ENCODE measurements around the gene DGKH.
"Not testable (repeated sequence)": the region's sequence is repeated elsewhere in the genome, so short reads cannot be mapped to it uniquely, and the experiment has no call there.

DGKH gene

DNA sequence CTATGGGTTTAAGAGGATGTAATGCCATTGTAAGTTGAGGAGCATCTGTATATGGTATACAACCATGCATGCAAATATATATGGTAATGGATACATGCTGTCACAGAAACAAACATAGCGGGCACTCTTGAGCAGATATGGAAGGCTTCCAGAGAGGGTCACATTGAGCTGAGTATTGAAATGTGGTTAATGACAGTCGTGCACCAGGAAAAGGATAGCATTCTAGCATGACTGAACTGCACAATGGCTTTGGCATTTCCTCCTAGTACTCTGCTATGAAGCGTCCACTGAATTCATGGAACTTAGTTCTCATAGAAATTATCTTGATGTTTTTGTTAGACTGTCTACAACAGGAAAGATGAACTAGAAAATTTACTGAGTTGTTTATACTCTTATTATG lies 25.2 kb downstream of the DGKH start:
- no peak for DNase-seq

DNA sequence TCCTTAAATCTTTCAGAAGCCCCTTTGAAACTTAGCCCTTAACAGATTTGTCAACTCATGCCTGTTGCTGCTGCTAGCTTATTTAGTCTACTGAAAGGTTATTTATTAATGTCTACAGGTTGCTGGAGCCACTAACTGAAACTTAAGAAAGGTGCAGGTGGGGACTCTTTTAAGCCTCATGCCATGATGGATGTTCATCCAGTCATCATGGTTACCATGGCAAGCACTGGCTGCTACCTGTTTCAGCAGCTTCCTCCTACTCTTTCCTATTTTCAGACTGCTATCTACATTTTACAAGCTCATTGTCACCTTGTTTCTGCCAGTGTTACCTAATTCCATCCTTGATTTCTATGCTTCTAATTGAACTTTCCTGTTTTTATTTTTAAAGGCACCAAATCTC lies 27.1 kb downstream of the DGKH start:
- no peak for DNase-seq

DNA sequence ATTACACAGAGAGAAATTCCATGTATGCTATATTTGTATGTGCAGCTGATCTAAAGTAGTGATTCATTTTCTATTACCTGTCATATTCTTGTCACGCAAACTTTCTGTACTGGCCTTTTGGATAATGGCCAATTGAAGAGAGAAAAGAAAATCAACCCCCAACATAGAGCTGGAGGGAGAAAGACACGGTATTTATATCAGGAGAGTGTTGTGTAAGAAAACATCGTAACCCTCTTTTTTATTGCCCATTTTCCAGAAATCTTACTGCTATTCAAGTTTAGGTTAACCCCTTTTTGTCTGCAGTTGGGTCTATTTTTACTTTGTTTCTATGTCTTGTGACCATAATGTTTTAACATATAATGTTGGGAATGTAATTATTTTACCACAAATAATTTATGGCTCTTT lies 27.9 kb downstream of the DGKH start:
- DNase-seq: no peak

DNA sequence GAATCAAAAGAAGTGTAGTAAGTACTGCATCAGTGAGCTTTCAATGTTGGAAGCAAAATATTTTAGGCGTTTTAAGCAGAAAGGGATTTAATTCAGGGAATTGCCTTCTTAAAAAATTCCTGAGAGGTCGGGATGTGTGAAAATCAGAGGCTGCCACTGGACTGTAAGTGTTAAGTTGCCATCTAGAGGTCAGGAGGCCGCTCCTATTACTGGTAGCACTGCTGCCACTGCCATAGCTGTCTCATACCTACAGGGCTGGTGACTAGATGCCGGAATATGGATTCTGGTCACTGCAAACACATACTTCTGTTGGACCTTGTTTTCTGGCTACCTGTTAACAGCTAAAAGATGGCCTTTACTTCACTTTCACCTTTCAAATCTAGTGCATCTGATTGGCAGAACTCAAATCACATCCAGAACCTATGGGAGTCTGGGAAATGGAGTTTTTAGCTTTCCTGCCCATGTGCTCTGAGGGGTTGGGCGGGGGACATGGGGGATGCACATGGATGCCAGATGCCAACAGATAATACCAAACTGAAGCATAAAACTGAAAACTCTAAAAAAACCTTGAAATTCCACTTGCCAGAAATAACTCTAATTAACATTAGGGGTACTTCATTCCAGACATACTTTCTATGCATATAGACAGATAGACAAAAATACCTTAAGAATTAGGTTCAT lies 29.8 kb downstream of the DGKH start:
- no peak for DNase-seq

DNA sequence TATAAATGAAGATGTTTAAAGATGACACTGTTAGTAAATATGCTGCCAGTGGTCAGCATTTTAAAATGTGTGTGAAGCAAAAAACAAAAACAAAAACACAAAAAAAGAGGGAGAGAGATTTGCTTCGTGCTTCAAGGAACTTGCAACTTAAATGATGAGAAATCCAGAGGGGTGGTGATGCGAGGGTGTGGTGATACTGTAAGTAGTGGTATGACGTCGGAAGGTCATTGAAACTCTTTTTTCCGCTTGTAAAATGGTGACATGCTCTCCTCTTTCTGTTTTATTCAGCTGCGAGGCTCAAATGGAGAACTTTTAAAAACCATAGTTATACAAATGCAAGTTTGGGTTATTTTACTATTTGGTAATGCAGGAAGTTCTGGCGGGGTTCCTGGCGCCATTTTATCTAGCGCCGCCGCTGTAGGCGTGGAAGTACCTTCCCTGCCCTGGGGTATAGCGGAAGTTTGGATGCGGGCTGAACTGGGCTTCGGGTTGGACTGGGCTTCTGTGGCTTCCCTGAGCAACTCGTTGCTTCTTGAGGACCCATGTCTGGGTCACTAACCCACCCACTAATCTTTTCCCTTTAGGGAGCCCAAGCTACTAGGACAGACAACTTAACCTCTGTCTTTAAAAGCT lies 34.8 kb downstream of the DGKH start:
- DNase-seq: no peak

DNA sequence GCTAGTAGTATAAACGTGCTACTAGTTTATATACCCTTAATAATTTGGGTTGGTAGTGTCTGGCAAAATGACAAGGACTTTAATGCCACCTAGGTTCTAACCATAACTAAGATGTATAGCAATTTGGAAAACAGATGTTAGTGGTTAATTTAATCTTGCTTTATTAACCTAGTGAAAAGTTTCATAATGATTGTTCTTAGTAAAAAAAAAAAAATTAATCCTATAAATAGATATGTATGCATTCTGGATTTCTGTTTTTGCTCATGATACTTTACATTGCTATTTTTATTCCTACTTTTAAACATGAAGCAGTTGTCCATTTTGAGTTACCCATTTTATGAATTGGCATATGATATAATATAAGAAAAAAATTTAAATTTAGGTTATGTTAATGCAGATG lies 36.3 kb downstream of the DGKH start:
- no peak for DNase-seq

DNA sequence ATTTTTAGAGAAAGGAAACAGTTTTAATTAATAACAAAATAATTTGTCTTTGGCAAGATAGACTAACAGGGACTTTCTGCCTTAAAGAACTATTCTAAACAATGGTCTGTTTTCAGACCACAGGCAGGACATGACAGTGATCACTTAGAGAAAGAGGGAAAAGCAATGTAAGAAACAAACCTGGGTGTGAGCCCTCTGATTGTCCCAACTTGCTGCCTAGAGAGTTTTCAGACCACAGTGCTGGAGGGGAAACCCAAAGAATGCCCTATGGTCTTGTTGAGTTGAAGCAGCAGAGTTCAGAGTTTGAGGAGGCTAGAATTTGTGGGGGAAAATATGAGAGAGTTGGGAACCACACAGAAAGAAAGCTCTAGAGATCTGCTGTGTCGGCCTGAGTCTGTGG lies 38.1 kb downstream of the DGKH start:
- no peak for DNase-seq

DNA sequence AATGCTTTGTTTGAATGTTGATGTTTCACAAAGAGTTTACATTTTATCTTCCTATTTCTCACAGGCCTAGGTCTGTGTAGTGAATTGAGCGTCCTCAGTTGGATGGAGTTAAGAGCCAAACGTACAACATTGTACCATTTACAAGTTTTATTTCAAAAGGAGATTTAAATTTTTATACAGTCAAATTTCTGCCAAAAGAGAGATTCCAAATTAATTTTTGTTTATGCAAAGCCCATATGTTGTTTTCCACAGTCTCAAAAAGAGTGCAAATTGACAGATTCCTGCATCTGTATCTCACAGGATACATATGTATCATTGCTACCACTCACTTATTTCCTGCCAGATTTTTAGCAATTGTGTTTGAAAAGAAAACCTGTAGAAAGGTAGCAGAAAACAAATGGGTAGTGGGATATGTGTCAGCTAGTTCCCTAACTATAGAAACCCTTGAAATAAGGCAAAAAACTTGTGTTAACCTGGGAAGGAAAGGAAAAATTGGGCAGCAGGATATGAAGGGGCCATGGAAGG lies 46.1 kb downstream of the DGKH start:
- DNase-seq: no peak

DNA sequence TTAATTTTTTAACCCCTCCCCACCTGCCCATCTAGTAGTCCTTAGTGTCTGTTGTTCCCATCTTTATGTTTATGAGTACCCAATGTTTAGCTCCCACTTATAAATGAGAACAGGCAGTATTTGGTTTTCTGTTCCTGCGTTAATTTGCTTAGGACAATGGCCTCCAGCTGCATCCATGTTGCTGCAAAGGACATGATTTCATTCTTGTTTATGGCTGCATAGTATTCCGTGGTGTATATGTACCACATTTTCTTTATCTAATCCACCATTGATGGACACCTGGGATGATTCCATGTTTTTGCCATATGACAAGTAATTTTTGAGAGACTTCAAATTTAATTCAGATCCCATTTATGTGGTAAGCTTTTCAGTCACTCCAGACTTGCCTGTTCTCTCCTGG lies 47.8 kb downstream of the DGKH start:
- DNase-seq: not testable (repeated sequence)

DNA sequence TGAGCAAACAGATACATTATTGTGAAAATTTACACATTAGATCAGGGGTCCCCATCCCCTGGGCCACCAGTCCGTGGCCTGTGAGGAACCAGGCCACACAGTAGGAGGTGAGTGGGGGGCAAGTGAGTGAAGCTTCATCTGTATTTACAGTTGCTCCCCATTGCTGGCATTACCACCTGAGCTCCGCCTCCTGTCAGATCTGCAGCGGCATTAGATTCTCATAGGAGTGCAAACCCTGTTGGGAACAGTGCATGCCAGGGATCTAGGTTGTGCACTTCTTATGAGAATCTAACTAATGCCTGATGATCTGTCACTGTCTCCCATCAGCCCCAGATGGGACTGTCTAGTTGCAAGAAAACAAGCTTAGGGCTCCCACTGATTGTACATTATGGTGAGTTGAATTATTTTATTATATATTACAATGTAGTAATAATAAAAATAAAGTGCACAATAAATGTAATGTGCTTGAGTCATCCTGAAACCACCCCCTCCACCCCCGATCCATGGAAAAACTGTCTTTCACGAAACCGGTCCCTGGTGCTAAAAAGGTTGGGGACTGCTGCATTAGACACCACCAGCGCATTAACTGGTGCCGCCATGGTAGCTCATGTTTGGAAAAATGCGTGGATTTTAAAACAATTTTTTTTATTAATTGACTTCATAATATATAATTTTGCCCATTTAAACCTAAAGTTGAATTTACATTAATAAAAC lies 51.7 kb downstream of the DGKH start:
- DNase-seq: no peak

DNA sequence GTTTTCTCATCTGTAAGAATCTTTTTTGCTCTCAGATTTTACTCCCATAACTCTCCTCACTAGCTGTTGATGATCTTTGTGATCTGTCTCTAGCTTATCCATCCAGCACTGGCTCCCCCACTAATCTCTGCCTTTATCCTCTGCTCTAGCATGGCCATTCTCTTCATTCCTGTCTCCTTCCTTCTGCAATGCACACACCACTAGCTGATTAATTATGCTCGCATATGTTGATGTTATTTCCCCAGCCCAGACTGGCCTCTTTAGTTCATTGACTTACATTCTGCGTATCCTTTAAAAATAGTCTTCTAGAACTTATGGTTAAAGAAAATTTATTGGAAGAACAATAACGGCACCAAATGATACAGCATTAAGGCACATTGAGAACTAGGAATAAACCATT lies 52.5 kb downstream of the DGKH start:
- no peak for DNase-seq

DNA sequence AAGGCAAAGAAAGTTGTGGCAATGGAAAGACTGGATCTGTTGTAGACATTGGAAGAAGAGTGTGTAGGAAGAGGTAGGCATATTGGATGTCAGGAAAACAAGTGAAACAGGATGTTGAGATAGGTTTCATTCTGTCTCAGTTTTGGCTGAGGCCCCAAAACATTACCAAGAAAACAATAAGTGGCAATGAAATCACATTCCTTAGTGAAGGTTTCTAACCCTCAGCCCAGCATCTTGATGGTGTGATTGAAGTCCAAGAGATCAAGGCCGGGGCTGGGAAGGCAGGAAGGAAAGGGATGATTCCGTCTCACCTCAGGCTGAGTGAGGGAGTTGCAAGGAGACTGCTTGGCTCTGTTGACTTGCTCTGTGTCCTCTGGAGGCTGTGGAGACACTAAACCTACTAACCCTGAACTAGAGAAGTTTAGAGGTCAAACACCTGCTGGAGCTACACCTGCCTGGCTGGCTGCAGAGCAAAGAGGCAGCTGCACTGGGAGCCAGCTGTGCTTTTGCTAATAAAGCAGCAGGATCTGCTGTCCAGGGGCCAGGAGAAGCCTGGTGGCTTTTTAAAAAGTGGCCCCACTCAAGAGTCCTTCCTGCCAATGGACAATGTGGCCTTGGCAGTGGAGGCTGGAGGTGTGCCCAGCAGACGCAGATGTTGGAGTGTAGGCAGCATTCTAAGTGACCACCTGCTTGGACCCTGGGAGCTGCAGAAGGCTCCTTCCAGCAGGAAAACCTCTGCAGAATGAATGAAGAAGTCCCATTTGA lies 53.6 kb downstream of the DGKH start:
- no peak for DNase-seq

DNA sequence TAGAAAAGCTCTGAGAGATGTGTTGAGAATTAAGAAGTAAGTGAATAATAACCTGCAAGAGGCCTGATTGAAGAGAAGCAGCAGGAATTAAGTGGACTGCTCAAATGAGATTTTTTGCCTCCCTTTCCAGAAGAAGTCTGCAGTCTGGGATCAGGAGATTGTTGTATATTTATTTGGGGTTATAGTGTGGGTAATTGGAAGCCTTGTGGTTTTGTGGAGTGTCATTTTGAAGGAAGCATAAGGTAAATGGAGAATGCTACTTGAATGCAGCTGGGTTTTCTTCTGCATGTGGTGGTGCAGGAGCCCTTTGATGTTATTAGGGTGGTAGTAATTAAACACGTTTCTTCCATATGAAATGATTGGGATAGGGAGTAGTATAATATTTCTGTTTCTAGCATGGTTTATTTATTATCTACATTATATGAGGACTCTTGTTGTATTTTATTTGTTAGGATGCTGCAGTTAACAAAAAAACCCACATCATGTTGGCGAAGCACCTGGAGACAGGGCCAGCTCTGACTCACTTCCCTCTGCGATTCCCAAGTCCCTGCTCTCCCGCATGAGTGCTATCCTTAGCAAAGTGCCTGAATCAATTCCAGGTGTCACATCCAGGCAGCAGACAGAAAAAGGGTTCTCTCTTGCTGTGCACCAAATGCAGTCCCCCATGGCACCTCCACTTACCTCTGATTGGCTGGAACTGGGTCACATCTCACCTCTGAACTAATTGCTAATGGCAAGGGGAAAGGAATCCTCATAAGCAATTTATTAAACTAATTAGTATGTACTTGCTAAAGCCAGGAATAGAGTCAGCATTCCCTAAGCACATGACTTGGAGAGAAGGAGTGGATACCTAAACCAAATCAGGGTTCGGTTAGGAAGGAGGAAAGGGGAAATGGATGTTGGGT lies 54.8 kb downstream of the DGKH start:
- DNase-seq: no peak

DNA sequence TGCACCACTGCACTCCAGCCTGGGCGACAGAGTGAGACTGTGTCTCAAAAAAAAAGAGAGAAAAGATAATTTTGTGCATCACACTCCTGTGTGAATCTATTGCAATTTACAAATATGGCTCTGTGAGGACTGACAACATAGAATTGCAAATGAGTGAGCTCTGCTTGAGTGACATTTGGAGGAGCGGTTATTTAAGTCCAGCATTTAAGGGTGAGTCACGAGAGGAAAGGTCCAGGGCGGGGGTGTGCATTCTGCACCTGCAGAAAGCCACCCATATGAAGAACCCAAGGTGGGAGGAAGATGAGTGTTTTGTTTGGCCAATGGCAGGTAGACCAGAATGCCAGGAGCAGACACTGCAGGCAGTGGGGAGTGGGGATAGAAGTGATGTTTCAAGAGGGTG lies 58.5 kb downstream of the DGKH start:
- DNase-seq: no peak

DNA sequence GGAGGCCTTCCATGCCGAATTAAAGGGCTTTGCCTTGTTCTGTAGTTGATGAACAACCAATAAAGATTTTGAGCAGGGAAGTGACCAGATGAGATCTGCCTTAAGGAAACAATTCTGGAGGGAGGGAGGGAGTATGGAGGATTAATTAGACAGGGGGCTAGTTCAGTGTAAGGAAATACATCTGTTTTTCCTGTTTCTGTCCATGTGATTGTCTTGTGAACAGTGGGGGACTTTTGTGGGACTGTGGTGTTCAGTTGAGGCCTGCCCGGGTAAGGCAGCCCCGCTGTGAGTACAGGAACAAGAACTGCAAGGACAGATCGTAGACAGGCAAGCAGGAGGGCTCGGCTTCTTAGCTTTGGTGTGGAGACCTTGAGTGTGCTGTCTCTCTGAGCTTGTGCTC lies 59.0 kb downstream of the DGKH start:
- no peak for DNase-seq

DNA sequence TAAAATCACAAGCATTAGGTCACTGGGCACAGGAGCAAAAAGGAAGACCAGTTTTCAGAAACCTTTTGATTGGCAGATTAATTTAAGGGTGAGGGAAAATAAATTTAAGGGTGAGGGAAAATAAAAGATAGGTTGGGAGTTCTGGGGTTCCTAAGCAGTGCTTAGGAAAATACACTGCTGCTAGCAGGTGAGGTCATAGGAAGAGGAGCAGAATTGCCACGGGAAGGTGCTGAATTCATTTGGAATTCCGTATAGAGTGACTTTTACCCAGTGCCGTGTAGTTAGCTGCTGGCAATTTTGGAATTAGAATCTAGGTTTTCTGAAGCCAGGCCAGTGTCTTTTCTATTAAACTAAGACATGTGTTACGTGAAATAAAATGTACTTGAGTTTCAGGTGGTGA lies 59.8 kb downstream of the DGKH start:
- no peak for DNase-seq

DNA sequence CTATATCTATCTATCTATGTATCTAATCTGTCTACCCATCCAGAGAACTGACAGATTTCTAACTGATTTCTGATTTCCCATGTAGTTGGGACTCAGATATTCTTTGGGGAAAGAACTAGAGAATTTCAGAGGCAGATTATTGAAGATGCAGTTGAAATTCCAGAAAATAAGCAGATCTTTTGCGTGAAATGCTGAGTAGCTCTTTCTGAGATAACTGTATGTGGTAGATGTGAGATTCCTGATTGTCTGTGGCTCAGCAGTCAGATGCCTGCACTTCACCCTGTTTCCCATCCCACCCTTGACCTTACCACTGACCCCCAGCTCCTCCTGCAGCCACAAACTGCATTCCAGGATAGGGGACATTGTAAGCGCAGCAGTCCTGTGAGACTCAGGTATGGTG lies 61.5 kb downstream of the DGKH start:
- no peak for DNase-seq

DNA sequence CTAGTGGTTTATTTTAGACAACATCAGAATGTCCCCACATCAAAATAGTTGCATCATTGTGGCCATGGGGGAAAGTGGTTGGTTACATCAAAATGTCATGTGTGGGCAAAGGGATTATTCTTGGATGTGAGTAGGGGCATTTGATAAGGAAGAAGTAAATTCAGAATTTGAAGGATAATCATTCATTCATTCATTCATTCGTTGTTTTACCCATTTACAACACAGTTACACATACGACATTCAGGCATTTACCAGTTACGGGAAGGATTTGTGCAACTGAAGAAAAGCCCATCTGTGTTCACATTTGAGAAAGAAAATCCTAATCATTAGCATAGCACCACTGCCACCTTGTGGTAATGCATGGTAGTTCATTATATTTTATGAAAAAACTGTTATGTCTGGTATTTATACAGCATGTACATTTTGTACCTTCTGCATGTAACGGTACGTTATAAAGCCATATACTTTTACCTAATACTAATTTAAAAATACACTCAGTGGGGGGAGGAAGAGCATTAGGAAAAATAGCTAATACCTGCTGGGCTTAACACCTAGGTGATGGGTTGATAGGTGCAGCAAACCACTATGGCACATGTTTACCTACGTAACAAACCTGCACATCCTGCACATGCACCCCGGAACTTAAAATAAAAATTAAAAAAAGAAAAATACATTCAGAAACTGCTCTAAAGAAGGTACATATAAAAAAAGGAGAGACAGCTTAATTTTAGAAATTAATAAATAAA lies 62.1 kb downstream of the DGKH start:
- peak; percentile 4 for DNase-seq

DNA sequence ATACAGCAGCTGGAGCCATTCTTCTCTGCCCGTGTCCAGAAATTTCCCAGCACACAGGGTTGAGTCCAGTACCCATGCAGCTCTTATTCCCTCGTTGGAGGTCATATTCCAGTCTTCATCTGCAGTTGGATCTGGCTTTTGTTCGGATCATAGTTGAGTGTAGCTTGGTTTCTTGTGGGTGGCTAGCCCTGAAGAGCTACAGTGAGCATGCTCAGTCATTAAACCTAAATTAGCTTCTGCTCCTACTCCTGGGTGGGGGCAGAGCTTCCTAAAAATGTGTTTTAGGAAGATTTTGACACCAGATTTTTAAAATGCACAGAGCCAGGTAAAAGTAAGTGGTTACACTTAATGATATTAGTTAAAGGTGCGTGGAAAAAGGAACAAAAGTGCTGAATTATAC lies 64.4 kb downstream of the DGKH start:
- no peak for DNase-seq

DNA sequence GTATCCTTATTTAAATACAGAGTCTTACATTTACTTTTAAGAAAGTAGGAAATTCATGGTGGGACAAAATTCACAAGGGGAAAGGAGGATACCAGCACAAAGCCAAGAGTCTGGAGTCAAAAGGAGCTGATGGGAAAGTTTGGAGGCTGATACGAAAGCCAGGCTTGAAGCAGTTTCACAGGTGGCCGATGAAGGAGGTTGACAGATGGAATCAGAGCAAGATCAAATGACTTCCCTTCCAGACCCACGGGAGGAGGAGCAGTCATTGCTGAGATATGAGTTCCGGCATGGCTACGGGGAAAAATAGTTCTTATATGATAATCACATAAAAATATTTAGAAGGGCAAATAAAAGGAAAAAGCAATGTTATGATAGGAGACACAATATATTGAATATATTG lies 65.0 kb downstream of the DGKH start:
- DNase-seq: no peak

DNA sequence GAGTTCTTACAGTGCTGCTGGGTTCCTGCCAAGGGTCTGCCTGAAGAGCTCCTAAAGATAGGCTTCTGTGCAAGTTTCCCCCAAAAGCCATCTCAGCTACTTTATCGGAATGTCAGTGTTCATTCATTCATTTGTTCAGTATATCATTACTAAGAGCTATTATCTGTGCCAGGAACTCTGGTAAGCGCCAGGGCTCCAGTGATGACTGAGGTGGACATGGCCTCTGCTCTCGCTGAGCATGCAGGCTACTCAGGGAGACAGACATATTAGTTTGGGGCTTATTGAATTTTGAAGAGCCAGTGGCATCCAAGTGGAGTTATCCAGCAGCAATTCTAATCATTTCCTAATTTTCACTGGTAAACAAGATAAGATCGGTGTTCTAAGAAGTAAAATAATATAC lies 65.8 kb downstream of the DGKH start:
- no peak for DNase-seq

DNA sequence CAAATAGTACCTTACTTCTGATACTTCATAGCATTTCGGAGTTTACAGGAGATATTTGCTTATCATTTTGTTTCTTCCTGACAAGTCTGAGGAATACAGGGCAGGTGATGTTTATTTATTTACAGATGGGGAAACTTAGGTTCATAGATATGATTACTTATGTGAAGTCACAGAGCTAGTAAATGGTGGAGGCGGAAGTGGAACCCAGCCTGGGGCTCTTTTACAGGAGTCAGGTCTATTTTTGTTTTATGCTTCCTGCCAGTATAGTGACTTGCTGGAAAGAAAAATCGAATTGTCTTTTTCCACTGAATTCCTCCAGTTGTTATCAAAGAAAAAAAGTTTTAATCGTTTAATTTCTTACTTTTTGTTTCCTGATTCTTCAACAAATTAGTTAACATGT lies 66.5 kb downstream of the DGKH start:
- DNase-seq: no peak
